HepG2 (cell line): ENCODE data around the gene GRK6. TPM values are rescaled to one million over a fixed set of nuclear protein-coding genes. Genes with fewer than 3 reads are reported as not detected.

Experiments used
- ARID2 ChIP-seq: sonication (generic); formaldehyde crosslinking; IDR thresholded peaks from 2 replicates; pipeline ENCODE4 v1.8.1; 2022; ENCODE audit warnings: mild to moderate bottlenecking, missing genetic modification reagents, borderline replicate concordance
- BATF2 ChIP-seq: sonication (generic); formaldehyde crosslinking; IDR thresholded peaks from 2 replicates; pipeline ENCODE4 v1.8.0; 2022; ENCODE audit warnings: mild to moderate bottlenecking, missing genetic modification reagents, moderate library complexity
- BRCA1 ChIP-seq: sonication (generic); formaldehyde crosslinking; IDR thresholded peaks from 2 replicates; pipeline ENCODE4 v1.4.0; 2020; ENCODE audit warnings: missing genetic modification reagents
- DMAP1 ChIP-seq: IDR thresholded peaks from 2 replicates; pipeline ENCODE4 v1.6.1; 2016
- FOXK2 ChIP-seq: fragments of 450-650 bp; IDR thresholded peaks from 2 replicates; pipeline ENCODE4 v1.6.1; 2016
- IRF1 ChIP-seq: sonication (generic); formaldehyde crosslinking; IDR thresholded peaks from 2 replicates; pipeline ENCODE4 v1.4.0; 2020; ENCODE audit warnings: low read depth, mild to moderate bottlenecking, missing genetic modification reagents
- KDM3A ChIP-seq: IDR thresholded peaks from 2 replicates; pipeline ENCODE4 v1.6.1; 2018; ENCODE audit warnings: low read depth, missing compliant biosample characterization
- KDM6A ChIP-seq: IDR thresholded peaks from 2 replicates; pipeline ENCODE4 v1.6.1; 2016; ENCODE audit warnings: low read depth
- MAFG ChIP-seq: sonication (generic); formaldehyde crosslinking; IDR thresholded peaks from 2 replicates; pipeline ENCODE4 v1.5.1; 2020; ENCODE audit warnings: mild to moderate bottlenecking, missing genetic modification reagents
- MLLT10 ChIP-seq: sonication (generic); formaldehyde crosslinking; IDR thresholded peaks from 2 replicates; pipeline ENCODE4 v1.4.0; 2020; ENCODE audit warnings: missing genetic modification reagents
- NFATC3 ChIP-seq: sonication (generic); formaldehyde crosslinking; IDR thresholded peaks from 2 replicates; pipeline ENCODE4 v1.5.1; 2020; ENCODE audit warnings: mild to moderate bottlenecking, missing genetic modification reagents
- RBFOX2 ChIP-seq: fragments of 200-400 bp; formaldehyde crosslinking; IDR thresholded peaks from 2 replicates; pipeline ENCODE4 v1.6.1; 2017; ENCODE audit warnings: low read depth, mild to moderate bottlenecking, low read length
- TSC22D2 ChIP-seq: sonication (generic); formaldehyde crosslinking; IDR thresholded peaks from 2 replicates; pipeline ENCODE4 v1.5.1; 2020; ENCODE audit warnings: missing genetic modification reagents, mild to moderate bottlenecking, borderline replicate concordance
- ZFP90 ChIP-seq: sonication (generic); formaldehyde crosslinking; IDR thresholded peaks from 2 replicates; pipeline ENCODE4 v1.8.0; 2022; ENCODE audit warnings: missing genetic modification reagents, mild to moderate bottlenecking, inconsistent platforms, borderline replicate concordance
- ZFY ChIP-seq: sonication (generic); formaldehyde crosslinking; IDR thresholded peaks from 2 replicates; pipeline ENCODE4 v1.4.0; 2020; ENCODE audit warnings: missing genetic modification reagents
- ZNF256 ChIP-seq: sonication (generic); formaldehyde crosslinking; conservative IDR thresholded peaks from 2 replicates; pipeline ENCODE4 v1.4.0; 2020; ENCODE audit warnings: missing genetic modification reagents
- ZNF616 ChIP-seq: sonication (generic); formaldehyde crosslinking; IDR thresholded peaks from 2 replicates; pipeline ENCODE4 v1.5.0; 2020; ENCODE audit warnings: low read depth, mild to moderate bottlenecking, missing genetic modification reagents
- polyA plus RNA-seq, 8 experiments: library from polyadenylated mRNA; depleted of rRNA in 3 of 8; stranded (reverse) in 7 of 8; unstranded in 1 of 8; fragments of >200 nt; fragmentation: Illumina TruSeq in 4 of 8; extraction: Trizol in 4 of 8; gene quantifications; 2 replicates each; pipeline versions ENCODE4 v1.2.1 to v1.2.3, GENCODE V29; 2011 to 2016; ENCODE audit warnings: low read depth in 4 of 8, missing spikeins in 1 of 8, mixed read lengths in 1 of 8; ENCODE audit not compliant: insufficient read depth in 1 of 8
- total RNA-seq, 5 experiments: library from RNA; depleted of rRNA; stranded (reverse); fragments of >200 nt; fragmentation: Illumina TruSeq; extraction: Trizol; gene quantifications; 2 replicates each; pipeline ENCODE4 v1.2.3, GENCODE V29; 2016; ENCODE audit warnings: low read depth in 1 of 5
- TF ChIP-seq, protein P1 (sequence below), 2 experiments: sonication (generic) in 1 of 2; formaldehyde crosslinking in 1 of 2; IDR thresholded peaks; 2 replicates each; pipeline versions ENCODE4 v1.4.0 to v1.6.1; 2018 to 2020; ENCODE audit warnings: missing genetic modification reagents in 2 of 2, borderline replicate concordance in 1 of 2, low read depth in 1 of 2, mild to moderate bottlenecking in 1 of 2, missing biosample characterization in 1 of 2
- TF ChIP-seq, protein P2 (sequence below): sonication (generic); formaldehyde crosslinking; IDR thresholded peaks from 2 replicates; pipeline ENCODE4 v1.5.1; 2020; ENCODE audit warnings: missing genetic modification reagents, mild to moderate bottlenecking, borderline replicate concordance
- TF ChIP-seq, protein P3 (sequence below): sonication (generic); formaldehyde crosslinking; IDR thresholded peaks from 2 replicates; pipeline ENCODE4 v1.8.1; 2022; ENCODE audit warnings: low read depth, mild to moderate bottlenecking, missing genetic modification reagents

Gene GRK6
- total and polyA plus RNA-seq, 2 of the 13 experiments (the other 11 are each of a cell fraction or from before 2014, with no cell fraction given), result 13.2 to 19.9 TPM

- 0 out of 2 replicates have a peak, but pooled peaks have one; percentile 55 for TF ChIP-seq ZFP90 (CRISPR knock-in tag)
- no peak for TF ChIP-seq KDM6A
- TF ChIP-seq NFATC3 (CRISPR knock-in tag), result no peak
- 0 out of 2 replicates have a peak, but pooled peaks have one; percentile 15 for TF ChIP-seq BATF2 (CRISPR knock-in tag)
- TF ChIP-seq RBFOX2, result peak; percentile 48
- TF ChIP-seq, protein P1, sequence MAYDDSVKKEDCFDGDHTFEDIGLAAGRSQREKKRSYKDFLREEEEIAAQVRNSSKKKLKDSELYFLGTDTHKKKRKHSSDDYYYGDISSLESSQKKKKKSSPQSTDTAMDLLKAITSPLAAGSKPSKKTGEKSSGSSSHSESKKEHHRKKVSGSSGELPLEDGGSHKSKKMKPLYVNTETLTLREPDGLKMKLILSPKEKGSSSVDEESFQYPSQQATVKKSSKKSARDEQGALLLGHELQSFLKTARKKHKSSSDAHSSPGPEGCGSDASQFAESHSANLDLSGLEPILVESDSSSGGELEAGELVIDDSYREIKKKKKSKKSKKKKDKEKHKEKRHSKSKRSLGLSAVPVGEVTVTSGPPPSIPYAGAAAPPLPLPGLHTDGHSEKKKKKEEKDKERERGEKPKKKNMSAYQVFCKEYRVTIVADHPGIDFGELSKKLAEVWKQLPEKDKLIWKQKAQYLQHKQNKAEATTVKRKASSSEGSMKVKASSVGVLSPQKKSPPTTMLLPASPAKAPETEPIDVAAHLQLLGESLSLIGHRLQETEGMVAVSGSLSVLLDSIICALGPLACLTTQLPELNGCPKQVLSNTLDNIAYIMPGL (CRISPR knock-in tag; IDR thresholded peaks at IDR 0.05; ENCODE audit: borderline replicate concordance in 1 of 2, low read depth in 1 of 2), result peak; percentile 62 to 69; a peak in 1 of 4 replicates
- TF ChIP-seq, protein P2, sequence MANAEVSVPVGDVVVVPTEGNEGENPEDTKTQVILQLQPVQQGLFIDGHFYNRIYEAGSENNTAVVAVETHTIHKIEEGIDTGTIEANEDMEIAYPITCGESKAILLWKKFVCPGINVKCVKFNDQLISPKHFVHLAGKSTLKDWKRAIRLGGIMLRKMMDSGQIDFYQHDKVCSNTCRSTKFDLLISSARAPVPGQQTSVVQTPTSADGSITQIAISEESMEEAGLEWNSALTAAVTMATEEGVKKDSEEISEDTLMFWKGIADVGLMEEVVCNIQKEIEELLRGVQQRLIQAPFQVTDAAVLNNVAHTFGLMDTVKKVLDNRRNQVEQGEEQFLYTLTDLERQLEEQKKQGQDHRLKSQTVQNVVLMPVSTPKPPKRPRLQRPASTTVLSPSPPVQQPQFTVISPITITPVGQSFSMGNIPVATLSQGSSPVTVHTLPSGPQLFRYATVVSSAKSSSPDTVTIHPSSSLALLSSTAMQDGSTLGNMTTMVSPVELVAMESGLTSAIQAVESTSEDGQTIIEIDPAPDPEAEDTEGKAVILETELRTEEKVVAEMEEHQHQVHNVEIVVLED (CRISPR knock-in tag), result peak; percentile 36; the same call in 1 of the 2 replicates
- TF ChIP-seq, protein P3, sequence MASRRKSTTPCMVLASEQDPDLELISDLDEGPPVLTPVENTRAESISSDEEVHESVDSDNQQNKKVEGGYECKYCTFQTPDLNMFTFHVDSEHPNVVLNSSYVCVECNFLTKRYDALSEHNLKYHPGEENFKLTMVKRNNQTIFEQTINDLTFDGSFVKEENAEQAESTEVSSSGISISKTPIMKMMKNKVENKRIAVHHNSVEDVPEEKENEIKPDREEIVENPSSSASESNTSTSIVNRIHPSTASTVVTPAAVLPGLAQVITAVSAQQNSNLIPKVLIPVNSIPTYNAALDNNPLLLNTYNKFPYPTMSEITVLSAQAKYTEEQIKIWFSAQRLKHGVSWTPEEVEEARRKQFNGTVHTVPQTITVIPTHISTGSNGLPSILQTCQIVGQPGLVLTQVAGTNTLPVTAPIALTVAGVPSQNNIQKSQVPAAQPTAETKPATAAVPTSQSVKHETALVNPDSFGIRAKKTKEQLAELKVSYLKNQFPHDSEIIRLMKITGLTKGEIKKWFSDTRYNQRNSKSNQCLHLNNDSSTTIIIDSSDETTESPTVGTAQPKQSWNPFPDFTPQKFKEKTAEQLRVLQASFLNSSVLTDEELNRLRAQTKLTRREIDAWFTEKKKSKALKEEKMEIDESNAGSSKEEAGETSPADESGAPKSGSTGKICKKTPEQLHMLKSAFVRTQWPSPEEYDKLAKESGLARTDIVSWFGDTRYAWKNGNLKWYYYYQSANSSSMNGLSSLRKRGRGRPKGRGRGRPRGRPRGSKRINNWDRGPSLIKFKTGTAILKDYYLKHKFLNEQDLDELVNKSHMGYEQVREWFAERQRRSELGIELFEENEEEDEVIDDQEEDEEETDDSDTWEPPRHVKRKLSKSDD (CRISPR knock-in tag), result 0 out of 2 replicates have a peak, but pooled peaks have one; percentile 39
- TF ChIP-seq TSC22D2, result no peak
- 0 out of 2 replicates have a peak, but pooled peaks have one; percentile 18 for TF ChIP-seq ZNF616 (CRISPR knock-in tag)
- peak; percentile 53; the same call in 1 of the 2 replicates for TF ChIP-seq ZFY (CRISPR knock-in tag)
- no peak for TF ChIP-seq BRCA1
- TF ChIP-seq MLLT10 (CRISPR knock-in tag), result no peak
- TF ChIP-seq MAFG, result no peak
- TF ChIP-seq KDM3A (CRISPR knock-in tag), result no peak
- peak; percentile 28; the same call in 1 of the 2 replicates for TF ChIP-seq DMAP1
- TF ChIP-seq IRF1 (CRISPR knock-in tag), result no peak
- TF ChIP-seq ZNF256 (CRISPR knock-in tag), result no peak
- no peak for TF ChIP-seq FOXK2
- no peak for TF ChIP-seq ARID2
Observed at GRCh38 chr5:177403792-177404640, 22.5 kb upstream of the GRK6 start (continued).
